Measurements from ENCODE around the gene TRIM51.

The TRIM51 gene

GRCh38 chr11:55902308-55902707 is 19.2 kb downstream of the TRIM51 start:
- FAIRE-seq = no peak
- TF ChIP-seq POU2F2 (IDR thresholded peaks at IDR 0.05; ENCODE audit: low read depth, low read length) = no peak
- no peak for DNase-seq (ENCODE audit: insufficient read length, low spot score)

- FAIRE-seq (no peak), DNase-seq (ENCODE audit: insufficient read length, low spot score) (no peak)
- TF ChIP-seq POLR2AphosphoS5 (IDR thresholded peaks at IDR 0.05; ENCODE audit: low read depth, low read length) (no peak), PAX5 (IDR thresholded peaks at IDR 0.05; ENCODE audit: insufficient read depth, low read length, severe bottlenecking) (no peak), TAF1 (IDR thresholded peaks at IDR 0.05; ENCODE audit: low read depth, low read length) (no peak), POLR2A (IDR thresholded peaks at IDR 0.05; ENCODE audit: low read depth, low read length) (no peak), SPI1 (IDR thresholded peaks at IDR 0.05; ENCODE audit: low read depth, low read length) (no peak), POU2F2 (IDR thresholded peaks at IDR 0.05; ENCODE audit: low read depth, low read length) (no peak)
Observed at GRCh38 chr11:55914482-55914881, 31.4 kb downstream of the TRIM51 start, which contains the start of gene OR5W2. TSS of gene OR5W2 (minus strand) at chr11:55914582. CDS start at chr11:55914582, 0 bp downstream.

- DNase-seq (ENCODE audit: insufficient read length, low spot score) = no peak
- no peak for TF ChIP-seq TAF1 (IDR thresholded peaks at IDR 0.05; ENCODE audit: low read depth, low read length)
- no peak for FAIRE-seq
Observed at GRCh38 chr11:55920537-55920936, 37.4 kb downstream of the TRIM51 start.

- TF ChIP-seq POLR2A (IDR thresholded peaks at IDR 0.05; ENCODE audit: low read depth, low read length) = no peak
- no peak for TF ChIP-seq SPI1 (IDR thresholded peaks at IDR 0.05; ENCODE audit: low read depth, low read length)
- TF ChIP-seq PAX5 (IDR thresholded peaks at IDR 0.05; ENCODE audit: insufficient read depth, low read length, severe bottlenecking) = no peak
- no peak for TF ChIP-seq POU2F2 (IDR thresholded peaks at IDR 0.05; ENCODE audit: low read depth, low read length)
- no peak for TF ChIP-seq POLR2AphosphoS5 (IDR thresholded peaks at IDR 0.05; ENCODE audit: low read depth, low read length)
- TF ChIP-seq TAF1 (IDR thresholded peaks at IDR 0.05; ENCODE audit: low read depth, low read length) = no peak
Observed at GRCh38 chr11:55936300-55936699, 53.2 kb downstream of the TRIM51 start, which contains the start of gene OR5I1. TSS of gene OR5I1 (minus strand) at chr11:55936400. CDS start at chr11:55936400, 0 bp downstream.

More at GRCh38 chr11:55936300-55936699, 53.2 kb downstream of the TRIM51 start, which contains the start of gene OR5I1:
- DNase-seq (ENCODE audit: insufficient read length, low spot score) = no peak
- FAIRE-seq = no peak
